ENCODE measurements around the gene HMG20B.

The HMG20B gene

DNA sequence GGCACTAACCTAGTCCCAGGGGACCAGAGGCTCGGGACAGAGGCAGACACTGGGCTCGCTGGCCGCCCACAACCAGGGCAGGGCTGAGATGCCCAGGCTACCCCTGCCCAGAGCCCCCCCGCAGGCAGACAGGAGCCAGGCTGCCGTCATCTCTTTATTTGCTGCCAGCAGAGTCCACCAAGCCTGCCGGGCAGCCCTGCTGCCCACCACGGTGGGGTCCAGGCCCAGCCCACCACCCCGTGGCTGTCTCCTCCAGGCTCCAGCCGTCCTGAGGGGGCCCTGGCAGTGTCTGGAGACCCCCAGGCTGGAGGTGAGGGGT is 28.7 kb upstream of the HMG20B start:
- Histone ChIP-seq H3K4me2 (no peak overlapping the region), H3K79me2 (ENCODE audit: insufficient read depth, low read depth) (no peaks in the 10 kb centered on the region), H3K36me3 (ENCODE audit: insufficient read depth) (no peaks in the 10 kb centered on the region), H4K20me1 (ENCODE audit: insufficient read depth) (no peaks in the 10 kb centered on the region), H3K27ac (no peak overlapping the region), H3K4me3 (IDR thresholded peaks at IDR 0.05; ENCODE audit: insufficient read depth, low read depth, low read length) (no peak overlapping the region), H3K9ac (no peak overlapping the region), H3K27me3 (ENCODE audit: insufficient read depth, low read depth) (no peaks in the 10 kb centered on the region), H3K4me1 (ENCODE audit: low read depth, poor library complexity, severe bottlenecking) (no peaks in the 10 kb centered on the region), H2AFZ (ENCODE audit: low read depth) (no peak overlapping the region)
- no peak for TF ChIP-seq CTCF (conservative IDR thresholded peaks at IDR 0.05; ENCODE audit: low read depth, low read length)

- no peak overlapping the region for H3K27ac ChIP-seq
- no peaks in the 10 kb centered on the region for H4K20me1 ChIP-seq (ENCODE audit: insufficient read depth)
- H3K36me3 ChIP-seq (ENCODE audit: insufficient read depth): no peaks in the 10 kb centered on the region
- H3K4me3 ChIP-seq (IDR thresholded peaks at IDR 0.05; ENCODE audit: insufficient read depth, low read depth, low read length): no peak overlapping the region
- H3K27me3 ChIP-seq (ENCODE audit: insufficient read depth, low read depth): no peaks in the 10 kb centered on the region
- H3K79me2 ChIP-seq (ENCODE audit: insufficient read depth, low read depth): no peaks in the 10 kb centered on the region
- TF ChIP-seq CTCF (conservative IDR thresholded peaks at IDR 0.05; ENCODE audit: low read depth, low read length): peak; percentile 91
- H3K4me2 ChIP-seq: no peak overlapping the region
- no peak overlapping the region for H3K9ac ChIP-seq
- H3K4me1 ChIP-seq (ENCODE audit: low read depth, poor library complexity, severe bottlenecking): no peaks in the 10 kb centered on the region
- H2AFZ ChIP-seq (ENCODE audit: low read depth): no peak overlapping the region
Measured at GRCh38 chr19:3544742-3545668, 27.7 kb upstream of the HMG20B start.

- Histone ChIP-seq H3K27me3 (ENCODE audit: insufficient read depth, low read depth) (no peaks in the 10 kb centered on the region), H3K27ac (no peak overlapping the region), H4K20me1 (ENCODE audit: insufficient read depth) (no peaks in the 10 kb centered on the region), H3K4me3 (IDR thresholded peaks at IDR 0.05; ENCODE audit: insufficient read depth, low read depth, low read length) (no peak overlapping the region), H3K79me2 (ENCODE audit: insufficient read depth, low read depth) (no peaks in the 10 kb centered on the region), H3K9ac (no peak overlapping the region), H3K36me3 (ENCODE audit: insufficient read depth) (no peaks in the 10 kb centered on the region), H3K4me2 (no peak overlapping the region), H3K4me1 (ENCODE audit: low read depth, poor library complexity, severe bottlenecking) (no peaks in the 10 kb centered on the region), H2AFZ (ENCODE audit: low read depth) (no peak overlapping the region)
- TF ChIP-seq CTCF (conservative IDR thresholded peaks at IDR 0.05; ENCODE audit: low read depth, low read length): no peak
Measured at GRCh38 chr19:3545669-3546034, 27.1 kb upstream of the HMG20B start.

GRCh38 chr19:3546119-3546518 is 26.6 kb upstream of the HMG20B start:
- H3K4me3 ChIP-seq (IDR thresholded peaks at IDR 0.05; ENCODE audit: insufficient read depth, low read depth, low read length): no peak overlapping the region
- no peak for TF ChIP-seq CTCF (conservative IDR thresholded peaks at IDR 0.05; ENCODE audit: low read depth, low read length)
- H3K9ac ChIP-seq: no peak overlapping the region
- no peaks in the 10 kb centered on the region for H3K27me3 ChIP-seq (ENCODE audit: insufficient read depth, low read depth)
- no peak overlapping the region for H3K4me2 ChIP-seq
- H3K79me2 ChIP-seq (ENCODE audit: insufficient read depth, low read depth): no peaks in the 10 kb centered on the region
- H3K4me1 ChIP-seq (ENCODE audit: low read depth, poor library complexity, severe bottlenecking): no peaks in the 10 kb centered on the region
- no peaks in the 10 kb centered on the region for H3K36me3 ChIP-seq (ENCODE audit: insufficient read depth)
- no peak overlapping the region for H2AFZ ChIP-seq (ENCODE audit: low read depth)
- no peaks in the 10 kb centered on the region for H4K20me1 ChIP-seq (ENCODE audit: insufficient read depth)
- no peak overlapping the region for H3K27ac ChIP-seq

Measured in KMS-11 (cell line).